C4-2B (cell line): ENCODE data around the gene MYOT.
"Not testable (repeated sequence)": the region's sequence is repeated elsewhere in the genome, so short reads cannot be mapped to it uniquely, and the experiment has no call there.

ENCODE experiments used
- H3K27ac ChIP-seq: fragments of 450-650 bp; 2 replicates; pipeline ENCODE4 v1.5.1; 2017
- CTCF ChIP-seq: fragments of 450-650 bp; conservative IDR thresholded peaks from 2 replicates; pipeline ENCODE4 v1.5.1; 2017; ENCODE audit warnings: mild to moderate bottlenecking
- ZFX ChIP-seq: fragments of 450-650 bp; IDR thresholded peaks from 2 replicates; pipeline ENCODE4 v1.6.1; 2017

Gene MYOT

GRCh38 chr5:137856201-137856600 is 11.5 kb upstream of the MYOT start:
- TF ChIP-seq ZFX (no peak), CTCF (no peak)
- no peak overlapping the region for H3K27ac ChIP-seq

- H3K27ac ChIP-seq: no peak overlapping the region
Measured at GRCh38 chr5:137856916-137857862, 10.5 kb upstream of the MYOT start.

GRCh38 chr5:137858223-137858916 is 9.3 kb upstream of the MYOT start:
- TF ChIP-seq ZFX (no peak), CTCF (no peak)
- H3K27ac ChIP-seq: no peak overlapping the region

More at GRCh38 chr5:137856916-137857862, 10.5 kb upstream of the MYOT start:
- TF ChIP-seq CTCF (no peak), ZFX (no peak)

GRCh38 chr5:137858954-137859353 is 8.7 kb upstream of the MYOT start:
- H3K27ac ChIP-seq: no peak overlapping the region
- TF ChIP-seq ZFX (no peak), CTCF (no peak)

GRCh38 chr5:137862251-137862650 is 5.4 kb upstream of the MYOT start:
- no peak overlapping the region for H3K27ac ChIP-seq
- TF ChIP-seq CTCF (no peak), ZFX (no peak)

- not testable (repeated sequence) for H3K27ac ChIP-seq
Measured at GRCh38 chr5:137863653-137864052, 4.0 kb upstream of the MYOT start.

GRCh38 chr5:137866541-137867388 is 895 bp upstream of the MYOT start:
- TF ChIP-seq CTCF: no peak
- H3K27ac ChIP-seq: no peak overlapping the region
